Measurements from ENCODE around the gene PTGER1. TPM values are rescaled to one million over a fixed set of nuclear protein-coding genes. Genes with fewer than 3 reads are reported as not detected.
A peak's percentile ranks its signal among the peaks of the same experiment; 100 is the strongest.

Gene PTGER1
- total RNA-seq, 4 donors from 2014 or later, result 0.23 to 4.6 (median 1.3) TPM

DNA sequence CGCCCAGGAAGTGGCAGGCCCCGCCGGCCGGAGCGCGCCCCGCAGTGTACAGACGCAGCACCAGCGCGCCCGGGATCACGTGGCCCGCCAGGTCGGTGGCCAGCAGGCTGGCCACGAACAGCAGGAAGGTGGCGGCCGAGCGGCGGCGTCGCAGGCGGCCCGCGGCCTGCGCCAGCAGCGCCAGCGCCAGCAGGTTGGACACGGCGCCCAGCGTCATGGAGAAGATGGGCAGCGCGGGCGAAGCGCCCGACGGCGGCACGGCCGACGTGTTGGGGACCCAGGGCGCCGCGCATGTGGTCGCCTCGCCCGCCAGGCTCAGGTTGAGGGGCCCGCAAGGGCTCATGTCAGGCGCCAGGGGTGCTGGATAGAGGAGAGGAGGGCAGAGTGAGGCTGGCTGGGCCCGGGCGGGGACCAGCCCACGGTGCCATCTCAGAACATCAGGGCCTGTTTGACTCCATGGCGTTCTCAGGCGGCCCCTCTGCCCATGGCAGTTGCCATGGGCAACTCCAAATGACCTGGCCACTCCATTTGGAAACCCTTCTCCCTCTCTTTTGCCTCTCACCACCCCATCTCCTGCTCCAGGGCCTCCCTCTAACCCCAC is 1.1 kb downstream of the PTGER1 start:
- TF ChIP-seq POLR2A (IDR thresholded peaks at IDR 0.05) (no peak), EP300 (IDR thresholded peaks at IDR 0.05) (no peak), POLR2AphosphoS5 (IDR thresholded peaks at IDR 0.05) (no peak)
- TF ChIP-seq, protein P1, sequence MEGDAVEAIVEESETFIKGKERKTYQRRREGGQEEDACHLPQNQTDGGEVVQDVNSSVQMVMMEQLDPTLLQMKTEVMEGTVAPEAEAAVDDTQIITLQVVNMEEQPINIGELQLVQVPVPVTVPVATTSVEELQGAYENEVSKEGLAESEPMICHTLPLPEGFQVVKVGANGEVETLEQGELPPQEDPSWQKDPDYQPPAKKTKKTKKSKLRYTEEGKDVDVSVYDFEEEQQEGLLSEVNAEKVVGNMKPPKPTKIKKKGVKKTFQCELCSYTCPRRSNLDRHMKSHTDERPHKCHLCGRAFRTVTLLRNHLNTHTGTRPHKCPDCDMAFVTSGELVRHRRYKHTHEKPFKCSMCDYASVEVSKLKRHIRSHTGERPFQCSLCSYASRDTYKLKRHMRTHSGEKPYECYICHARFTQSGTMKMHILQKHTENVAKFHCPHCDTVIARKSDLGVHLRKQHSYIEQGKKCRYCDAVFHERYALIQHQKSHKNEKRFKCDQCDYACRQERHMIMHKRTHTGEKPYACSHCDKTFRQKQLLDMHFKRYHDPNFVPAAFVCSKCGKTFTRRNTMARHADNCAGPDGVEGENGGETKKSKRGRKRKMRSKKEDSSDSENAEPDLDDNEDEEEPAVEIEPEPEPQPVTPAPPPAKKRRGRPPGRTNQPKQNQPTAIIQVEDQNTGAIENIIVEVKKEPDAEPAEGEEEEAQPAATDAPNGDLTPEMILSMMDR (IDR thresholded peaks at IDR 0.05), result no peak
- peaks cover 0 to 45% of the 10 kb centered on the region in 2 donors for H3K36me3 ChIP-seq
- peaks cover 0 to 72% (median 28%) of the 10 kb centered on the region in 3 donors for H3K4me1 ChIP-seq
- peaks cover 34% of the 10 kb centered on the region for H3K27me3 ChIP-seq
- H3K9me3 ChIP-seq, result no peaks in the 10 kb centered on the region
- 75 to 77% methylated on average over 3 to 4 of the region's 53 CpGs for WGBS, 2 donors (ENCODE audit: low coverage in 1 of 2)
- ATAC-seq, result no peak
- H3K4me3 ChIP-seq, result peak overlapping the region in 1 of 2 donors; percentile 6
- no peak overlapping the region for H3K27ac ChIP-seq

DNA sequence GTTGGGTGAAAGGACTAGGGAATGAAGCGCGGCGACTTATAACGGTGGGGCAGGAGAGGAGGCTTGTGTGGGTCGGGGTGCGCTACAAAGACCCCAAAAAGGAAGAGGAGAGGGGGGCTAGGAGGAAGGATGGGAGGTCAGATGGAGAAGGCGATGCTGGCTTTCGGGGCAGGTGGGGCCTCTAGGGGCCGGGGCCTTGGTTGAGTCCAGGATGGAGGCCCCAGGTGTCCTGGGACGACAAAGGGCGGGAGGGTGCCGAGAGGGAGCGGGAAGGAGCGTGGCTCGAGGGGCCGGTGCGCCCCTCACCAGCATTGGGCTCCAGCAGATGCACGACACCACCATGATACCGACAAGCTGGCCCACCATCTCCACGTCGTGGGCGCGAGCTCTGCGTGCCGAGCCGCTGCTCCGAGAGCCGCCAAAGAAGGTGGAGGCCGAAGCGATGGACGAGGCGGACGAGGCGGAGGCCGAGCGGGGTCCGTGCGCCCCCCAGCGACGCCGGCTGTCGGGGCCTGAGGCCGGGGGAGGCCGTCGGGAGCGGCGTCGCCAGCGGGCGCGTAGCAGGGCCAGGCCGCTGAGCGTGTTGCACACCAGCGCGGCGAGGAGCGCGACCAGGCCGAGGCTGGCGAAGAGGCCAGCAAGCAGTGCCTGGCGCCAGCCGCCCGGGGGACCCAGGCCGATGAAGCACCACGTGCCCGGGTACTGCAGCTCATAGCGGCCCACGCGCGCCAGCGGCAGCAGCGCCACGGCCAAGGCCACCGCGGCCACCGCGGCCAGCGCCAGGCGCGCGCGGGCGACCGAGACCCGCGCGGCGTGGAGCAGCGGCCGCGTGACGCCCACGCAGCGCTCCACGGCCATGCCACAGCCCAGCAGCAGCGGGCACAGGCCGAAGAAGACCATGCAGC is 1.8 kb downstream of the PTGER1 start:
- 51 to 68% methylated on average over 11 to 21 of the region's 97 CpGs for WGBS, 2 donors (ENCODE audit: low coverage in 1 of 2)
- Histone ChIP-seq H3K9me3 (no peaks in the 10 kb centered on the region), H3K36me3 (peaks cover 0 to 45% of the 10 kb centered on the region in 2 donors), H3K4me3 (peak overlapping the region in 1 of 2 donors; percentile 6), H3K4me1 (peaks cover 0 to 70% (median 28%) of the 10 kb centered on the region in 3 donors), H3K27me3 (peaks cover 34% of the 10 kb centered on the region), H3K27ac (no peak overlapping the region)
- TF ChIP-seq EP300 (IDR thresholded peaks at IDR 0.05), result no peak
- TF ChIP-seq POLR2A (IDR thresholded peaks at IDR 0.05), result no peak
- TF ChIP-seq, protein P1 (IDR thresholded peaks at IDR 0.05), result peak in 1 of 4 experiments; percentile 10
- no peak for TF ChIP-seq POLR2AphosphoS5 (IDR thresholded peaks at IDR 0.05)
- no peak for ATAC-seq

DNA sequence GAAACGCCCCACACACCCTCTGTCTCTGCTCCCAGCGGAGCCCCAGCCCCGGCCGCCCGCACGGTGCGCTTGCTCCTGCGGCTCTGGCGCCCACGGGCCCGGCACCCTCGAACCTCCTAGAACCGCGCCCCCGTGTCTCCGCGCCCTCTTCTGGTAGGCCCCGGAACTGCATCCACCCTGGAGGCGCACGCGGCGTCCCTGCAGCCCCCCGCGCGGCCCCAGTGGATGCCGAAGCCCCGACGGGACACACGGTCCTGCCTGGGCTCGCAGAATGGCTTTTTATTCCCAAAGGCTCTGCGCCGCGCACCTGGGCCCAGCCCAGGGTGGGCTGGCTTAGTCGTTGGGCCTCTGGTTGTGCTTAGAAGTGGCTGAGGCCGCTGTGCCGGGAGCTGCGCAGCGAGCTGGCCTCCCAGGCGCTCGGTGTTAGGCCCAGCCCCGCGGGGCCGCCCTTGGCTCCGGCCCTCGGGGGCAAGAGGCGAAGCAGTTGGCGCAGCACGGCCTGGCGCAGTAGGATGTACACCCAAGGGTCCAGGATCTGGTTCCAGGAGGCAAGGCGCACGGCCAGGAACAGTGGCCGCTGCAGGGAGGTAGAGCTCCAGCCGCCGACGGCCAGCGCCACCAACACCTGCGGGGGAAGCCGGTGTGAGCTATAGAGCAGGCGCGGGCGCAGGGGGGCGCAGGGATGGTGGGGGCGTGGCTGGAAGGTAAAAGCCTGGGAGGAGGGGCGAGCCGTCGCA is 2.8 kb downstream of the PTGER1 start:
- Histone ChIP-seq H3K4me1 (peaks cover 0 to 60% (median 26%) of the 10 kb centered on the region in 3 donors), H3K27ac (peak overlapping the region in 2 of 4 donors; percentile 2 to 12), H3K4me3 (peak overlapping the region in 1 of 2 donors; percentile 26), H3K27me3 (peaks cover 34% of the 10 kb centered on the region), H3K9me3 (no peaks in the 10 kb centered on the region), H3K36me3 (peaks cover 0 to 45% of the 10 kb centered on the region in 2 donors)
- 0 to 8% methylated on average over 1 to 10 of the region's 66 CpGs for WGBS, 2 donors (ENCODE audit: low coverage in 1 of 2)
- TF ChIP-seq, protein P1 (IDR thresholded peaks at IDR 0.05), result peak in 3 of 4 experiments; percentile 91 to 98 (median 97)
- TF ChIP-seq POLR2AphosphoS5 (IDR thresholded peaks at IDR 0.05) (no peak), POLR2A (IDR thresholded peaks at IDR 0.05) (no peak), EP300 (IDR thresholded peaks at IDR 0.05) (no peak)
- ATAC-seq, result peak; percentile 47

DNA sequence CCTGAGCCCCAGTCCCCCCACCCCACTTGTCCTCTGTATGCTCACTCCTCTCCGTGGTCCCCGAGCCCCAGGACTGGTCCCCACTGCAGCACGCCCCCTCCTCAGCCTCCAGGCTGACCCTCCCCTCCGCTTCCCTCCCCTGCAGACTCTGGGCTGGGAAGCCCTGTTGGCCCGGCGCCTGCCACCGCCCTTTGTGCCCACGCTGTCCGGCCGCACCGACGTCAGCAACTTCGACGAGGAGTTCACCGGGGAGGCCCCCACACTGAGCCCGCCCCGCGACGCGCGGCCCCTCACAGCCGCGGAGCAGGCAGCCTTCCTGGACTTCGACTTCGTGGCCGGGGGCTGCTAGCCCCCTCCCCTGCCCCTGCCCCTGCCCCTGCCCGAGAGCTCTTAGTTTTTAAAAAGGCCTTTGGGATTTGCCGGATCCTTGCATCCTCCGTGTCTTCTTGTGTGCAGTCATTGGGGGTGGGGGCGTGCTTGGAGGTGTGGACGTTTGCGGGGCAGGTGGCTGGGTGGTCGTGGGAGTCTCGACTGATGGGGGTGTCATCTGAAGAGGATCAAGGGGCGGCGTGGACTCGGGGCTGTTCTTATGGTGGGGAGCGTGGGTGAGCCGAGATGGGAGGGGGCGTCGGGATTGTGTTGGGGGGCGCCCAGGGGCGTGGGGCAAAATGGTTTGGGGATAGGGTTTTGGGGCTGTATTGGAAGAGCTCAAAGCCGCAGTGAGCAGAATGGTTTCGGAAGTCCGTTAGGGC is 3.5 kb downstream of the PTGER1 start:
- peaks cover 0 to 53% (median 20%) of the 10 kb centered on the region in 3 donors for H3K4me1 ChIP-seq
- H3K36me3 ChIP-seq, result peaks cover 0 to 52% of the 10 kb centered on the region in 2 donors
- H3K4me3 ChIP-seq, result no peak overlapping the region
- H3K27ac ChIP-seq, result no peak overlapping the region
- 73% methylated on average over 21 of the region's 46 CpGs; no CpG with 5 or more reads in 1 of the 2 donors for WGBS, 2 donors (ENCODE audit: low coverage in 1 of 2)
- peaks cover 34% of the 10 kb centered on the region for H3K27me3 ChIP-seq
- ATAC-seq, result no peak
- TF ChIP-seq, protein P1 (IDR thresholded peaks at IDR 0.05), result no peak
- TF ChIP-seq EP300 (IDR thresholded peaks at IDR 0.05), result no peak
- TF ChIP-seq POLR2A (IDR thresholded peaks at IDR 0.05), result no peak
- no peak for TF ChIP-seq POLR2AphosphoS5 (IDR thresholded peaks at IDR 0.05)
- H3K9me3 ChIP-seq, result no peaks in the 10 kb centered on the region

Measured in gastroesophageal sphincter (tissue), 4 donors.